ENCODE results near the gene GALNT10. TPM values are rescaled to one million over a fixed set of nuclear protein-coding genes. Genes with fewer than 3 reads are reported as not detected.

Gene GALNT10
- total RNA-seq, 1 donor from 2014 or later: 96.1 TPM

GRCh38 chr5:154244476-154244875 is 53.9 kb downstream of the GALNT10 start:
- H3K9ac ChIP-seq (ENCODE audit: low read length): no peak overlapping the region
- DNase-seq (ENCODE audit: low read depth): no peak
- Mint-ChIP-seq H3K27me3 (ENCODE audit: low read depth, unreplicated experiment) (no peaks in the 10 kb centered on the region), H3K9me3 (ENCODE audit: unreplicated experiment) (no peaks in the 10 kb centered on the region), H3K36me3 (ENCODE audit: low read depth, unreplicated experiment) (peaks cover 8% of the 10 kb centered on the region), H3K4me3 (ENCODE audit: unreplicated experiment) (no peak overlapping the region), H3K27ac (ENCODE audit: unreplicated experiment) (no peak overlapping the region), H3K4me1 (ENCODE audit: low read depth, unreplicated experiment) (peaks cover 35% of the 10 kb centered on the region)
- H3K36me3 ChIP-seq (ENCODE audit: insufficient read depth, low read length): no peaks in the 10 kb centered on the region
- H3K4me2 ChIP-seq (ENCODE audit: low read length): no peak overlapping the region
- TF ChIP-seq CTCF (IDR thresholded peaks at IDR 0.05; ENCODE audit: insufficient read depth, low read depth, low read length) (no peak), EZH2 (IDR thresholded peaks at IDR 0.05; ENCODE audit: insufficient read depth, low read length) (no peak)
- H3K79me2 ChIP-seq (ENCODE audit: insufficient read depth, low read length): peaks cover 67% of the 10 kb centered on the region
- H3K4me1 ChIP-seq (ENCODE audit: insufficient read depth, low read length): no peaks in the 10 kb centered on the region
- H3K4me3 ChIP-seq (ENCODE audit: insufficient read depth, low read depth, low read length): no peak overlapping the region
- H2AFZ ChIP-seq (ENCODE audit: low read depth, low read length): no peak overlapping the region
- H3K27me3 ChIP-seq (ENCODE audit: insufficient read depth, low read length): no peaks in the 10 kb centered on the region
- no peak for FAIRE-seq
- H4K20me1 ChIP-seq (ENCODE audit: insufficient read depth, low read length): peaks cover 62% of the 10 kb centered on the region
- no peak overlapping the region for H3K27ac ChIP-seq (ENCODE audit: low read depth, low read length)
- H3K9me3 ChIP-seq (ENCODE audit: insufficient read depth, low read depth, low read length): no peaks in the 10 kb centered on the region

- Histone ChIP-seq H3K27me3 (ENCODE audit: insufficient read depth, low read length) (no peaks in the 10 kb centered on the region), H4K20me1 (ENCODE audit: insufficient read depth, low read length) (peaks cover 46% of the 10 kb centered on the region), H3K36me3 (ENCODE audit: insufficient read depth, low read length) (no peaks in the 10 kb centered on the region), H3K9me3 (ENCODE audit: insufficient read depth, low read depth, low read length) (no peaks in the 10 kb centered on the region), H3K9ac (ENCODE audit: low read length) (no peak overlapping the region), H3K4me1 (ENCODE audit: insufficient read depth, low read length) (no peaks in the 10 kb centered on the region), H3K4me3 (ENCODE audit: insufficient read depth, low read depth, low read length) (no peak overlapping the region), H3K27ac (ENCODE audit: low read depth, low read length) (no peak overlapping the region), H3K4me2 (ENCODE audit: low read length) (no peak overlapping the region), H2AFZ (ENCODE audit: low read depth, low read length) (no peak overlapping the region), H3K79me2 (ENCODE audit: insufficient read depth, low read length) (peaks cover 61% of the 10 kb centered on the region)
- Mint-ChIP-seq H3K4me3 (ENCODE audit: unreplicated experiment) (no peak overlapping the region), H3K27ac (ENCODE audit: unreplicated experiment) (no peak overlapping the region), H3K9me3 (ENCODE audit: unreplicated experiment) (peaks cover 3% of the 10 kb centered on the region), H3K36me3 (ENCODE audit: low read depth, unreplicated experiment) (peaks cover 6% of the 10 kb centered on the region), H3K4me1 (ENCODE audit: low read depth, unreplicated experiment) (peaks cover 13% of the 10 kb centered on the region), H3K27me3 (ENCODE audit: low read depth, unreplicated experiment) (no peaks in the 10 kb centered on the region)
- FAIRE-seq: no peak
- TF ChIP-seq EZH2 (IDR thresholded peaks at IDR 0.05; ENCODE audit: insufficient read depth, low read length) (no peak), CTCF (IDR thresholded peaks at IDR 0.05; ENCODE audit: insufficient read depth, low read depth, low read length) (no peak)
- no peak for DNase-seq (ENCODE audit: low read depth)
Measured at GRCh38 chr5:154248691-154249090, 58.2 kb downstream of the GALNT10 start.

GRCh38 chr5:154249826-154250225 is 59.3 kb downstream of the GALNT10 start:
- no peak overlapping the region for H2AFZ ChIP-seq (ENCODE audit: low read depth, low read length)
- no peak overlapping the region for H3K9ac ChIP-seq (ENCODE audit: low read length)
- H3K4me3 ChIP-seq (ENCODE audit: insufficient read depth, low read depth, low read length): no peak overlapping the region
- Mint-ChIP-seq H3K27me3 (ENCODE audit: low read depth, unreplicated experiment) (no peaks in the 10 kb centered on the region), H3K9me3 (ENCODE audit: unreplicated experiment) (peaks cover 3% of the 10 kb centered on the region), H3K36me3 (ENCODE audit: low read depth, unreplicated experiment) (peaks cover 10% of the 10 kb centered on the region), H3K4me3 (ENCODE audit: unreplicated experiment) (no peak overlapping the region), H3K4me1 (ENCODE audit: low read depth, unreplicated experiment) (peaks cover 11% of the 10 kb centered on the region), H3K27ac (ENCODE audit: unreplicated experiment) (no peak overlapping the region)
- TF ChIP-seq EZH2 (IDR thresholded peaks at IDR 0.05; ENCODE audit: insufficient read depth, low read length) (no peak), CTCF (IDR thresholded peaks at IDR 0.05; ENCODE audit: insufficient read depth, low read depth, low read length) (no peak)
- H3K9me3 ChIP-seq (ENCODE audit: insufficient read depth, low read depth, low read length): no peaks in the 10 kb centered on the region
- DNase-seq (ENCODE audit: low read depth): no peak
- FAIRE-seq: no peak
- H3K4me1 ChIP-seq (ENCODE audit: insufficient read depth, low read length): no peaks in the 10 kb centered on the region
- H3K27ac ChIP-seq (ENCODE audit: low read depth, low read length): no peak overlapping the region
- H3K27me3 ChIP-seq (ENCODE audit: insufficient read depth, low read length): no peaks in the 10 kb centered on the region
- peaks cover 41% of the 10 kb centered on the region for H4K20me1 ChIP-seq (ENCODE audit: insufficient read depth, low read length)
- H3K4me2 ChIP-seq (ENCODE audit: low read length): no peak overlapping the region
- peaks cover 60% of the 10 kb centered on the region for H3K79me2 ChIP-seq (ENCODE audit: insufficient read depth, low read length)
- H3K36me3 ChIP-seq (ENCODE audit: insufficient read depth, low read length): no peaks in the 10 kb centered on the region
